H9 (cell line): ENCODE results near the gene YAP1. TPM values are rescaled to one million over a fixed set of nuclear protein-coding genes. Genes with fewer than 3 reads are reported as not detected.
A peak's percentile ranks its signal among the peaks of the same experiment; 100 is the strongest.

Source experiments
- DNase-seq: peaks from one replicate; pipeline ENCODE4 v3.0.0-alpha.2; 2017
- H2AFZ ChIP-seq: one replicate; pipeline ENCODE4 v1.6.1; 2013; ENCODE audit warnings: mild to moderate bottlenecking, low read length, control low read depth, moderate library complexity
- H2AK5ac ChIP-seq: 2 replicates; pipeline ENCODE4 v1.6.1; 2013; ENCODE audit warnings: low read length, control low read depth, mixed read lengths; ENCODE audit not compliant: insufficient read length
- H2BK120ac ChIP-seq: one replicate; pipeline ENCODE4 v1.6.1; 2013; ENCODE audit warnings: low read depth, mild to moderate bottlenecking, low read length, control low read depth, inconsistent platforms; ENCODE audit not compliant: poor library complexity, severe bottlenecking
- H2BK12ac ChIP-seq: 2 replicates; pipeline ENCODE4 v1.6.1; 2013; ENCODE audit warnings: low read length, control low read depth, mixed read lengths, low read depth; ENCODE audit not compliant: insufficient read length
- H2BK15ac ChIP-seq: 2 replicates; pipeline ENCODE4 v1.6.1; 2013; ENCODE audit warnings: low read depth, low read length, control low read depth
- H2BK20ac ChIP-seq: one replicate; pipeline ENCODE4 v1.6.1; 2013; ENCODE audit warnings: low read depth, mild to moderate bottlenecking, low read length, control low read depth, inconsistent platforms; ENCODE audit not compliant: poor library complexity, severe bottlenecking
- H2BK5ac ChIP-seq: 2 replicates; pipeline ENCODE4 v1.6.1; 2013; ENCODE audit warnings: low read length, control low read depth, mixed read lengths; ENCODE audit not compliant: insufficient read length
- H3K14ac ChIP-seq: 2 replicates; pipeline ENCODE4 v1.6.1; 2013; ENCODE audit warnings: low read length, control low read depth; ENCODE audit not compliant: insufficient read depth
- H3K18ac ChIP-seq: 2 replicates; pipeline ENCODE4 v1.6.1; 2013; ENCODE audit warnings: low read depth, mild to moderate bottlenecking, mixed read lengths, low read length, control low read depth; ENCODE audit not compliant: insufficient read length
- H3K23ac ChIP-seq: 2 replicates; pipeline ENCODE4 v1.6.1; 2013; ENCODE audit warnings: low read length, control low read depth, mixed read lengths, low read depth; ENCODE audit not compliant: insufficient read length
- H3K23me2 ChIP-seq: 2 replicates; pipeline ENCODE4 v1.6.1; 2013; ENCODE audit warnings: low read depth, mild to moderate bottlenecking, mixed read lengths, low read length, control low read depth; ENCODE audit not compliant: insufficient read length, poor library complexity, severe bottlenecking
- H3K27ac ChIP-seq: 2 replicates; pipeline ENCODE4 v1.5.1; 2013; ENCODE audit warnings: low read length, control low read depth, mixed read lengths, low read depth; ENCODE audit not compliant: insufficient read length
- H3K27me3 ChIP-seq: 2 replicates; pipeline ENCODE4 v1.6.1; 2013; ENCODE audit warnings: low read length, control low read depth, inconsistent platforms; ENCODE audit not compliant: insufficient read depth
- H3K4ac ChIP-seq: 2 replicates; pipeline ENCODE4 v1.6.1; 2013; ENCODE audit warnings: low read depth, mild to moderate bottlenecking, control low read depth, inconsistent platforms, low read length, moderate library complexity
- H3K4me1 ChIP-seq: 2 replicates; pipeline ENCODE4 v1.6.1; 2013; ENCODE audit warnings: low read length, control low read depth, inconsistent platforms; ENCODE audit not compliant: insufficient read depth
- H3K4me2 ChIP-seq: 2 replicates; pipeline ENCODE4 v1.6.1; 2013; ENCODE audit warnings: low read length, control low read depth, mixed read lengths; ENCODE audit not compliant: insufficient read length, insufficient read depth
- H3K56ac ChIP-seq: 2 replicates; pipeline ENCODE4 v1.6.1; 2013; ENCODE audit warnings: low read depth, mild to moderate bottlenecking, mixed read lengths, low read length, control low read depth; ENCODE audit not compliant: insufficient read length
- H3K79me1 ChIP-seq: 2 replicates; pipeline ENCODE4 v1.6.1; 2013; ENCODE audit warnings: low read depth, mild to moderate bottlenecking, moderate library complexity, low read length, control low read depth, inconsistent platforms; ENCODE audit not compliant: insufficient read depth, poor library complexity, severe bottlenecking
- H3K79me2 ChIP-seq: 2 replicates; pipeline ENCODE4 v1.6.1; 2013; ENCODE audit warnings: low read length, control low read depth, inconsistent platforms; ENCODE audit not compliant: insufficient read depth
- H3K9ac ChIP-seq: 2 replicates; pipeline ENCODE4 v1.6.1; 2013; ENCODE audit warnings: low read length, control low read depth, mixed read lengths; ENCODE audit not compliant: insufficient read length; ENCODE audit errors: extremely low read depth
- H3K9me3 ChIP-seq: one replicate; pipeline ENCODE4 v1.6.1; 2013; ENCODE audit warnings: low read depth, low read length, inconsistent platforms; ENCODE audit not compliant: control insufficient read depth
- H3T11ph ChIP-seq: one replicate; pipeline ENCODE4 v1.6.1; 2013; ENCODE audit warnings: mild to moderate bottlenecking, low read length, control low read depth, inconsistent platforms
- H4K20me1 ChIP-seq: one replicate; pipeline ENCODE4 v1.6.1; 2013; ENCODE audit not compliant: control insufficient read depth, insufficient read length, insufficient read depth
- H4K5ac ChIP-seq: 2 replicates; pipeline ENCODE4 v1.6.1; 2013; ENCODE audit warnings: low read depth, mild to moderate bottlenecking, mixed read lengths, low read length, control low read depth; ENCODE audit not compliant: insufficient read length
- H4K8ac ChIP-seq: replicated peaks from 2 replicates; pipeline ENCODE4 v1.6.1; 2013; ENCODE audit warnings: low read length, control low read depth, mixed read lengths, low read depth; ENCODE audit not compliant: insufficient read length
- H4K91ac ChIP-seq: 2 replicates; pipeline ENCODE4 v1.6.1; 2013; ENCODE audit warnings: low read depth, mild to moderate bottlenecking, moderate library complexity, mixed read lengths, low read length, control low read depth; ENCODE audit not compliant: insufficient read length
- H3K27ac Mint-ChIP-seq, 3 experiments: 2 replicates in 2 of 3; 3 replicates in 1 of 3; pipeline ENCODE4 v1.8.0; 2020 to 2021; ENCODE audit warnings: mixed read lengths in 3 of 3, mild to moderate bottlenecking in 1 of 3, moderate library complexity in 1 of 3
- H3K27me3 Mint-ChIP-seq: 2 replicates; pipeline ENCODE4 v1.8.0; 2021; ENCODE audit warnings: low read depth, mild to moderate bottlenecking, moderate library complexity, mixed read lengths
- H3K36me3 Mint-ChIP-seq, 3 experiments: 2 replicates in 2 of 3; 3 replicates in 1 of 3; pipeline ENCODE4 v1.8.0; 2020 to 2021; ENCODE audit warnings: low read depth in 3 of 3, mixed read lengths in 3 of 3; ENCODE audit not compliant: insufficient read depth in 1 of 3
- H3K4me1 Mint-ChIP-seq, 2 experiments: 2 replicates each; pipeline ENCODE4 v1.8.0; 2020; ENCODE audit warnings: mixed read lengths in 2 of 2
- H3K4me3 Mint-ChIP-seq, 2 experiments: 2 replicates in 1 of 2; 3 replicates in 1 of 2; pipeline ENCODE4 v1.8.0; 2020 to 2021; ENCODE audit warnings: mild to moderate bottlenecking in 2 of 2, mixed read lengths in 2 of 2, moderate library complexity in 1 of 2
- H3K9me3 Mint-ChIP-seq, 2 experiments: 2 replicates in 1 of 2; 3 replicates in 1 of 2; pipeline ENCODE4 v1.8.0; 2020; ENCODE audit warnings: mild to moderate bottlenecking in 2 of 2, mixed read lengths in 2 of 2, moderate library complexity in 1 of 2
- CTCF ChIP-seq: fragments of 200-600 bp; sonication (generic); conservative IDR thresholded peaks from 3 replicates; pipeline ENCODE4 v1.8.0; 2021; ENCODE audit warnings: antibody characterized with exemption, mild to moderate bottlenecking
- WGBS: extraction: QIAGEN DNeasy Blood & Tissue Kit; methylation state at CpG from one replicate; pipeline ENCODE4 v1.1.7; 2013; ENCODE audit warnings: missing lambda C conversion rate, low lambda C conversion rate, mixed read lengths; ENCODE audit not compliant: insufficient read length; ENCODE audit errors: extremely low coverage; 5-methylcytosine and 5-hydroxymethylcytosine counted together
- total RNA-seq: library from RNA; stranded (reverse); gene quantifications from 2 replicates; pipeline ENCODE4 v1.2.1, GENCODE V29; 2021

The YAP1 gene
- total RNA-seq, 1 experiment from 2014 or later, result 124 TPM

- H2AFZ ChIP-seq, result no peak overlapping the region
- H3K9me3 ChIP-seq, result no peaks in the 10 kb centered on the region
- DNase-seq, result no peak
- H3K9me3 Mint-ChIP-seq, result no peaks in the 10 kb centered on the region
- no peaks in the 10 kb centered on the region; the same call in 1 of the 2 replicates for H3K27me3 Mint-ChIP-seq
- H3K4me3 Mint-ChIP-seq, result no peak overlapping the region
- H3K27me3 ChIP-seq, result no peaks in the 10 kb centered on the region
- no peak overlapping the region for H3K23ac ChIP-seq
- H3K9ac ChIP-seq, result no peak overlapping the region
- no peak overlapping the region for H3K4me2 ChIP-seq
- no peaks in the 10 kb centered on the region for H4K20me1 ChIP-seq
- H3K23me2 ChIP-seq, result no peaks in the 10 kb centered on the region
- H2BK120ac ChIP-seq, result no peak overlapping the region
- H2BK5ac ChIP-seq, result no peak overlapping the region
- no peak overlapping the region for H4K8ac ChIP-seq
- no peak overlapping the region for H2BK20ac ChIP-seq
- no peaks in the 10 kb centered on the region for H3K79me2 ChIP-seq
- H3K18ac ChIP-seq, result no peak overlapping the region
- peaks cover 5 to 10% of the 10 kb centered on the region in 2 experiments for H3K4me1 Mint-ChIP-seq
- H3K36me3 Mint-ChIP-seq, result peaks cover 0 to 3% (median 0%) of the 10 kb centered on the region in 3 experiments; a peak in 2 of 7 replicates
- no peak overlapping the region for H2AK5ac ChIP-seq
- no peak overlapping the region for H2BK15ac ChIP-seq
- no peak overlapping the region for H4K5ac ChIP-seq
- no peak overlapping the region for H3T11ph ChIP-seq
- no peak overlapping the region for H3K14ac ChIP-seq
- no peak overlapping the region for H3K56ac ChIP-seq
- no peak overlapping the region for H3K4ac ChIP-seq
- no peaks in the 10 kb centered on the region for H3K79me1 ChIP-seq
- no peak for TF ChIP-seq CTCF
- no peak overlapping the region for H3K27ac ChIP-seq
- WGBS, result no CpG with 5 or more reads among the region's 2 CpGs
- 0 out of 2 replicates have a peak, but pooled peaks cover 3% of the 10 kb centered on the region for H3K4me1 ChIP-seq
- H2BK12ac ChIP-seq, result no peak overlapping the region
- H4K91ac ChIP-seq, result no peak overlapping the region
- peak overlapping the region in 1 of 3 experiments; percentile 59; a peak in 1 of 7 replicates for H3K27ac Mint-ChIP-seq
Measured at GRCh38 chr11:102243399-102243884, 133.2 kb downstream of the YAP1 start.
